Prostate gland (tissue), 2 donors: Measurements from ENCODE around the gene KDELR3.

Source experiments
- POLR2A ChIP-seq: fragments of 450-650 bp; IDR thresholded peaks from one replicate; pipeline ENCODE4 v1.6.1; 2016; ENCODE audit warnings: antibody characterized with exemption, mild to moderate bottlenecking
- POLR2AphosphoS5 ChIP-seq: sonication (generic); formaldehyde crosslinking; IDR thresholded peaks from one replicate; pipeline ENCODE4 v1.6.1; 2017; ENCODE audit warnings: antibody characterized with exemption
- TF ChIP-seq, protein P1 (sequence below), 4 experiments: fragments of 200-600 bp in 2 of 4; fragments of 450-650 bp in 2 of 4; sonication (generic) in 2 of 4; IDR thresholded peaks; 1 replicate in 3 of 4; 2 replicates in 1 of 4; pipeline ENCODE4 v1.5.1; 2016 to 2019; ENCODE audit warnings: antibody characterized with exemption in 4 of 4, mild to moderate bottlenecking in 2 of 4, moderate library complexity in 2 of 4

- TF ChIP-seq, protein P1, sequence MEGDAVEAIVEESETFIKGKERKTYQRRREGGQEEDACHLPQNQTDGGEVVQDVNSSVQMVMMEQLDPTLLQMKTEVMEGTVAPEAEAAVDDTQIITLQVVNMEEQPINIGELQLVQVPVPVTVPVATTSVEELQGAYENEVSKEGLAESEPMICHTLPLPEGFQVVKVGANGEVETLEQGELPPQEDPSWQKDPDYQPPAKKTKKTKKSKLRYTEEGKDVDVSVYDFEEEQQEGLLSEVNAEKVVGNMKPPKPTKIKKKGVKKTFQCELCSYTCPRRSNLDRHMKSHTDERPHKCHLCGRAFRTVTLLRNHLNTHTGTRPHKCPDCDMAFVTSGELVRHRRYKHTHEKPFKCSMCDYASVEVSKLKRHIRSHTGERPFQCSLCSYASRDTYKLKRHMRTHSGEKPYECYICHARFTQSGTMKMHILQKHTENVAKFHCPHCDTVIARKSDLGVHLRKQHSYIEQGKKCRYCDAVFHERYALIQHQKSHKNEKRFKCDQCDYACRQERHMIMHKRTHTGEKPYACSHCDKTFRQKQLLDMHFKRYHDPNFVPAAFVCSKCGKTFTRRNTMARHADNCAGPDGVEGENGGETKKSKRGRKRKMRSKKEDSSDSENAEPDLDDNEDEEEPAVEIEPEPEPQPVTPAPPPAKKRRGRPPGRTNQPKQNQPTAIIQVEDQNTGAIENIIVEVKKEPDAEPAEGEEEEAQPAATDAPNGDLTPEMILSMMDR (IDR thresholded peaks at IDR 0.05) = no peak
- TF ChIP-seq POLR2A = no peak
- no peak for TF ChIP-seq POLR2AphosphoS5
Observed at GRCh38 chr22:38489142-38489541, 21.2 kb downstream of the KDELR3 start.
